ENCODE measurements around the gene LIX1L. TPM values are rescaled to one million over a fixed set of nuclear protein-coding genes. Genes with fewer than 3 reads are reported as not detected.

The LIX1L gene
- polyA plus RNA-seq, 10 donors, result 26.1 to 33.0 (median 30.1) TPM

DNA sequence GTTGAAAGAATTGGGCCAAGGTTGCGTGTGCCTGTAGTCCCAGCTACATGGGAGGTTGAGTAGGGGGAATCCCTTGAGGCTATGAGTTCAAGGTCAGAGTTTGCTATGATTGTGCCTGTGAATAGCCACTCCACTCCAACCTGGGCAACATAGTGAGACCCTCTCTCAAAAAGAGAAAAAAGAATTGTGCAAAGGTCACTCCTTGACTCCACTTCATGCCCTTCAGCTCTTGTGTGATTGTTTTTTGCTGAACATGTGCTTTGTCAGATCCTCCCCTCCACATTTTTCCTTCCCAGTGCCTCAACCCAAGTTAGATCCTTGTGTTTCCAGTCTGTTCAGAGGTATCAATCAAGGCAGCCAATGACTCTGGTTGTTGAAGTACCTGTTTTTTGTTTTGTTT lies 30.1 kb upstream of the LIX1L start:
- no peak for DNase-seq

- no peak for DNase-seq
Observed at GRCh38 chr1:145986551-145986950, 28.7 kb upstream of the LIX1L start.

GRCh38 chr1:145985502-145986439 lies 28.0 kb upstream of the LIX1L start:
- DNase-seq, result peak in 2 of 3 donors; percentile 80 to 85

GRCh38 chr1:145985129-145985501 lies 27.3 kb upstream of the LIX1L start:
- DNase-seq, result no peak

DNA sequence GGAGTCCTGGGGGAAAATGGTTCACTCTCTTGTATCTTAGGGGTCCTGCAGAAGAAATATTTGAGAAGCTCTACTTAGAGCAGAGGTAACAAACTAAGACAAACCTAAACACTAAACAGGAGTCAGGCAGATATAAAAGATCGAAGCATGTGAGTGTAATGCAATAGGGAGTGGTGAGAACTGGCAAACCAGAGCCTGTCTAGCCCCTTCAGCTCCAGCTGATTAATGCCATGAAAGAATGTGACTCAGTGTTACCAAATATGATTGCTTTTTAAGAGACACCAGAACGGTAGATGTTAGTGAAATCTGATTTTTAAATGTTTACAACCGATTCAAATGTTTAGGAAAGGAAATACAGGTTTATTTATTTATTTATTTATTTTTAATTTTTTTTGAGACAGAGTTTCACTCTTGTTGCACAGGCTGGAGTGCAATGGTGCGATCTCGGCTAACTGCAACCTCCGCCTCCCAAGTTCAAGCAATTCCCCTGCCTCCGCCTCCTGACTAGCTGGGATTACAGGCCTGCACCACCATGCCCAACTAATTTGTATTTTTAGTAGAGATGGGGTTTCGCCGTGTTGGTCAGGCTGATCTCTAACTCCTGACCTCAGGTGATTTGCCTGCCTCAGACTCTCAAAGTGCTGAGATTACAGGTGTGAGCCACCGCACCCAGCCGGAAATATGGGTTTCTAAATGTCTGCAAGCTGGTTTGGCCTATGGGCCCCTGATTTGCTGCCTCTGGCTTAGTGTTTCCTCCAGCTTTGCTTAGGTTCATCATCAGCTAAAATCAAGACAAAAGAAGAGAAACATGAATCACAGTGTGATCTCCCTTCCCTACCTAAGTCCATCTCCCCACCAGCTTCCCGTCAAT lies 26.4 kb upstream of the LIX1L start:
- DNase-seq, result no peak

- peak in 2 of 3 donors; percentile 58 to 76 for DNase-seq
Observed at GRCh38 chr1:145983206-145983675, 25.4 kb upstream of the LIX1L start.

DNA sequence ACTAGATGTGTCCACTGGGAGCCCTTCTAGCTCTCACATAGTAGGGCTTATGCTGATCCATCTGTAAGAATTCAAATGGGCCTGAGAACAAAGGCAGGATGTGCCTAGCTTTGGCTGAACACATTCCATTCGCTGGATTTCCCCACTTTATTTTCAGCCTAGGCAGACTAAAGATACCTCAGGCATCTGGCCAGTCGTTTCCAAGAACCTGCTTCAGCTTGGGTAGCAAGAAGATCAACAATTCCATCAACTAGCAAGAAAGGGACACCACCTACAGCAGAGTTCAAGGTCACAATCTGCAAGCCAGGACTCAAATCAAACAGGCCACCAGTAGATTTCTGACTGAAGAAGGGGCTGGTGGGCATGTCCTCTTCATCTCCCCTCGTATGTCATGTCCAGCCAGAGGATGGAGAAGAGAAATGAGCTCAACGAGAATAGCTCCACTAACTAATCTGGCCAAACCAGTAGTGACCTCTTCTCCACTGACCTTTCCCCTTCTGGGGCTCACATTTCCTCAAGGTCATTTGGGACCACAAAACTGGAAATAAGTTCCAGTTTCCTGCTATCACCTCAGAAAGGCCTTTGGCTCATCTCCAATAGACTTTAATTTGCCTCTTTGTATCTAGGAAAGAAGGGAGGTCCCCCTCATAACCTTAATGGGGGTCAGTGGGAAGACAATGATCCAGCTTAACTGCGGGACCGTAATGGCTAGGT lies 24.4 kb upstream of the LIX1L start:
- DNase-seq, result peak in 1 of 3 donors; percentile 28

- peak in 1 of 3 donors; percentile 32 for DNase-seq
Observed at GRCh38 chr1:145980457-145980994, 22.7 kb upstream of the LIX1L start.

GRCh38 chr1:145979746-145980456 lies 22.1 kb upstream of the LIX1L start:
- DNase-seq, result peak in 1 of 3 donors; percentile 63

- peak; percentile 98 to 100 (median 99) for DNase-seq
Observed at GRCh38 chr1:145978854-145979745, 21.3 kb upstream of the LIX1L start.

- no peak for DNase-seq
Observed at GRCh38 chr1:145978471-145978853, 20.6 kb upstream of the LIX1L start.

- DNase-seq, result peak; percentile 83 to 92 (median 88)
Observed at GRCh38 chr1:145977486-145978470, 20.0 kb upstream of the LIX1L start.

- no peak for DNase-seq
Observed at GRCh38 chr1:145977016-145977415, 19.2 kb upstream of the LIX1L start.

DNA sequence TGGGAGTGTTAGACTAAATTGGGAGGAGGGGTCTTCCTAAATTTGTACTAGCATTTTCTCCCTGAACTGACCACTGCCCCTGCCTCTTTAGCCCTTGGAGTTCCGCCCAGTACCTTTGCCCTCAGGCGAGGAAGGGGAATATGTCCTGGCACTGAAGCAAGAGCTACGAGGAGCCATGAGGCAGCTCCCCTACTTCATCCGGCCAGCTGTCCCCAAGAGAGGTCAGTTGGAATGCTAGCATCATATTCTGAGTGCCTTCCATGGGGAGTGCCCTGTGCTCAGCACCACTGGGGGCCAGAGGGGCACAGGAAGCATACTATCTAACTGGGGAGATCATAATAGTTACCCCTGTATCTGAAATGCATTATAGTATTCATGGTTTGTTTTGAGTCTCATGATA lies 17.4 kb upstream of the LIX1L start:
- peak in 1 of 3 donors; percentile 12 for DNase-seq

- no peak for DNase-seq
Observed at GRCh38 chr1:145974721-145975120, 16.9 kb upstream of the LIX1L start.

- DNase-seq, result no peak
Observed at GRCh38 chr1:145972580-145972979, 14.8 kb upstream of the LIX1L start.

DNA sequence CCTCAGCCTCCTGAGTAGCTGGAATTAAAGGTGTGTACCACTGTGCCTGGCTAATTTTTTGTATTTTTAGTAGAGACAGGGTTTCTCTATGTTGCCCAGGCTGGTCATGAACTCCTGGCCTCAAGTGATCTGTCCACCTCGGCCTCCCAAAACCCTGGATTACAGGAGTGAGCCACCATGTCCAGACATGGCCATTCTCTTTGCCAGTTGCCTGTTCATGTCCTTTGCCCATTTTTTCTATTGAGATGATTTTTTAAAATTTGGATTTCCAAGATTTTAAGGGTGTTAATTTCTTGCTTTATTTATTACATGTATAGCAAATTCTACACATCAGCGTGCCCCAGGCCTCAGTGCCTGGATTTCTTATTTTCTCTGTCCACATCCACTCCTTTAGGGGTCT lies 9.5 kb upstream of the LIX1L start:
- no peak for DNase-seq

GRCh38 chr1:145965119-145965744 lies 7.4 kb upstream of the LIX1L start:
- no peak for DNase-seq
